GM21529 (cell line): ENCODE measurements around the gene TMEM221.
"Not testable (repeated sequence)": the region's sequence is repeated elsewhere in the genome, so short reads cannot be mapped to it uniquely, and the experiment has no call there.

Experiments used
- ATAC-seq: cut with Tn5 transposase; IDR thresholded peaks from one replicate; pipeline ENCODE4 v1.9.1; 2021; ENCODE audit not compliant: unreplicated experiment

Gene TMEM221

GRCh38 chr19:17475011-17475540 is 26.6 kb upstream of the TMEM221 start:
- ATAC-seq = not testable (repeated sequence)

GRCh38 chr19:17473041-17473440 is 24.6 kb upstream of the TMEM221 start:
- ATAC-seq = no peak

DNA sequence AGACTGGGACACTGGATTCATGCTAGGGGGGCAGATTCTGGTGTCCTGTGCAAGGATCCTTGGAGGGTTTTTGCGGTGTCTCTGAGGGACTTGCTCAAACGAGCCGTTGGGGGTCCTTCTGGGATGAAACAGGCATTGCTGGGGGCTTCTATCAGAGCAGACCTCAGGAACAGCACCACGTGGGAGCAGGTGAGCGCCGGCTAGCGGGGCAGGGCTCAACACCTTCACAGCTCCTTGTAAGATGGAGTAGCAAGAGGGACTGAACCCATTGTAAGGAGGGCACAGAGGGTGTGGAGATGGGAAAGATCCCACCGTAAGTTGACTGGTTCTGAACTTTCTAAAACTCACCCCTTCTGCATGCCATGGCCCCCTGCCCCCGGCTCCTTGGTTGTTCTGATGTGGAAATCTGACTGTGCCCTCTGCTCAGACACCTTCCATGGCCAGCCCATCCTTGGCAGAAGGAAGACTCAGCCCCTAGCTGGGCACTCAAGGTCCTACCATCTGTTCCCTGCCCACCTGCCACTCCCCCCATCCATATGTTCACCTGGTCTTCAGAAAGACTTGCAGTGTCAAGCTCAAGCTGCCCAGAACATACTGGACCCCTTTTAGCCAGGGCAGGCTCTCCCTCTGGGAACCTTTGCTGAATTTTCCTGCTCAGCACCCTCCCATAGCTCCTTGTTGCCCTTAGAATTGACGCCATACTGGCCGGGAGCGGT is 23.1 kb upstream of the TMEM221 start:
- no peak for ATAC-seq

GRCh38 chr19:17470068-17470841 is 21.8 kb upstream of the TMEM221 start, which contains the start of gene SLC27A1:
SLC27A1 (plus strand) TSS chr19:17470524; CDS start chr19:17470541, 17 bp downstream.
- ATAC-seq = peak; percentile 78

DNA sequence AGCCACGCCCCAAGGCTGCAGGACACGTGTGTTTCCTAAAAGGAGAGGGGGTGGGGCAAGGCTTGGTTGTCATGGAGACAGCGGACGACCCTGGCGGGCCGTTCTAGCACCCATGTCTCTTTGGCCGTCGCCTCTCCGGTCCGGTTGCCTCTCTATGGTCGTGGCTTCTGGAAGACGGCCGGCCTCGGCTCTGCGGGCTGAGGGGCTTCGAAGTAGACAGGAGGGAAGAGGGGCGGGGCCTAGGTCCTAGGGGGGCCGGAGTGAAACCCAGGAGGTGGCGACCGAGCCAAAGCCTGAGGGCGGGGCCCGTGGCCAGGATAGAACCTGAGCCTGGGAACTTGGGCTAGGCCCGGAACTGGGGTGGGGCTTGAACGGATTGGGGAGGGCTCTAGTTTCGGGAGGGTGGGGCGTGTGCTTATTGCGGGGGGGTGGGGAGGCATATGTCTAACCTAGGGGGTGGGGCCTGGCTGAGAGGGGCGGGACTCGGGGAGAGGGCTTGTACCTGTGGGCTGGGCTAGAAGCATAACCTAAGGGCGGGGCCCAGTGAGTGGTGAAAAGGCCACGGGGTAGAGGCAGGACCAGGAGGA is 21.1 kb upstream of the TMEM221 start:
- peak; percentile 56 for ATAC-seq

- ATAC-seq = no peak
These were observed 20.6 kb upstream of the TMEM221 start for GRCh38 chr19:17469092-17469480.

- no peak for ATAC-seq
These were observed 20.0 kb upstream of the TMEM221 start for GRCh38 chr19:17468302-17469091.

- ATAC-seq = no peak
These were observed 19.2 kb upstream of the TMEM221 start for GRCh38 chr19:17467471-17468301.

DNA sequence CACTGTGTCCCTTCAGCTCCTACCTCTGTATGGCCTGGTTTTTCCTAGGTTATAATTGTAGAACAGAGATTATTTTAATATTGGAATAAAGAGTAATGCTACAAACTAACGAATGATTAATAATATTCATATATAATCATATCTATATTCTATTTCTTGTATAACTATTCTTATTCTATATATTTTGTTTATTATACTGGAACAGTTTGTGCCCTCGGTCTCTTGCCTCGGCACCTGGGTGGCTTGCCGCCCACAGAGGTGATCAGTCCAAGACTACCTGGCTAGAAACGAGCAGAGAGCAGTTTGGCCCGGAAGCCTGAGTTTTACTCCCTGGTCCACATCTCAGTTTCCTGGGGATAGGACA is 18.0 kb upstream of the TMEM221 start:
- no peak for ATAC-seq

DNA sequence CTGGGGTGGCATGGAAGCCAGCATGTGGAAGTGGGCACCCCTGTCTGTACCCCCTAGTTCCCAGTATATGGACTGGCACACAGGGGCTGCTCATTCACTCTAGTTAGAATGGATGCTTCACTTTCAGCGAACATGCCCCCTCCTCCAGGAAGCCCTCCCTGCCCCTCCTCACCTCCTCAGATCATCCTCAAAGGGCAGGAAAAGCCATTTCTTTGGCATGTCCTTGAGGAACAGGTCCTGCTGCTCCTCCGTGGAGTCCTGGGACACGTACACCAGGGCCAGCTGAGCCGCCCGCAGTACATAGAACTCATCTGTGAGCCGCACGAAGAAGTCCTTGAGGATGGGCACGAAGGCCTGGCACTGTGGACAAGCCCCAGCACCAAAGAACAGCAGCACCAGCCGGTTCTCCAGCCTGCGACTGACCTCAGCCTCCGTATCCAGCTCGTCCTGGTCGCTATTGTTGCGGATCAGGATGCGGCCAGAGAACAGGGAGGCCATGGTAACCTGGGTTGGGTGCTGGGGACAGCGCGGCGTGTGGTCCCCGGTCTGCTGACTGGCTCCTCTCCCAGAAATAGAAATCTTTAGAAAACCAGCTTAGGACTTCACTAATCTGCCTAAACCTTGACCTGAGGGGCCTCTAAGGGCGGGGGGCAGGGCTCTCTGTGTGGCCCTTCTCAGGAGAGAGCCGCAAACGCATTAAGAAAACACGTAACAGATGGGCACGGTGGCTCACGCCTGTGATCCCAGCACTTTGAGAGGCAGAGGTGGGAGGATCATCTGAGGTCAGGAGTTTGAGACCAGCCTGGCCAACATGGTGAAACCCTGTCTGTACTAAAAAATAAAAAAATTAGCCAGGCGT is 12.1 kb upstream of the TMEM221 start, which contains the start of gene NXNL1:
Gene NXNL1, minus strand, starts transcription at position 555 of the 859 bp plus-strand sequence. Its CDS starts 57 bp downstream, at position 498.
- no peak for ATAC-seq

DNA sequence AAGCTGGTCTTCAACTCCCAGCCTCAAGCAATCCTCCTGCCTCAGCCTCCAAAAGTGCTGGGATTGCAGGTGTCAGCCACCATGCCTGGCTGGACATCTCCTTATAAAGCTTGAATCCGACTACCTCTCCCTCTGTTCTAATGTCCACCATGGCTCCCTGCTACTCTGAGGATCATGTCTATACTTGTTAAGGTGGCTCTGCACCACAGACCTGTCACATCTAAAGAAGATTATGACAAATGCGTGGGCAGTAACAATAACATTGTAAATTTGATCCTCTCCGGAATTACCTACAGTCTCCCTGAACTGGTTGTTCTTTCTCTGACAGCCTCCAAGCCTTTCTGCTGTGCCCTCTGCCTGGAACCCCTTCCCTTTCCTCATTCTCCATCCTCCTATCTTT is 10.5 kb upstream of the TMEM221 start:
- no peak for ATAC-seq

GRCh38 chr19:17457616-17458015 is 9.1 kb upstream of the TMEM221 start:
- no peak for ATAC-seq

DNA sequence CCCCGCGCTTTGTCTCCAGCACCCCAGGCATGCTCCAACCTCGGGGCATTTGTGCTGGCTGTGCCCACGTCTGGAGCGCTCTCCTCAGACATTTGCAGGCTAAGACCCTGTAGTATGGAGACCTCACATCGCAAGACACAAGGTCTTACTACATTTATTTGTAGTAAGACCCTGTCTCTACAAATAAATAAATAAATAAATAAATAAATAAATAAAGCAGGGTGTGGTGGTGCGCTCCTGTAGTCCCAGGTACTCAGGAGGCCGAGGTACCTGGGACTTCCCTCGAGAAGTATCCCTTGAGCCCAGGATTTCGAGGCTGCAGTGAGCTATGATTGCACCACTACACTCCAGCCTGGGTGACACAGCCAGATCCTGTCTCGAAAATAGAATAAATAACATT is 7.7 kb upstream of the TMEM221 start:
- no peak for ATAC-seq

DNA sequence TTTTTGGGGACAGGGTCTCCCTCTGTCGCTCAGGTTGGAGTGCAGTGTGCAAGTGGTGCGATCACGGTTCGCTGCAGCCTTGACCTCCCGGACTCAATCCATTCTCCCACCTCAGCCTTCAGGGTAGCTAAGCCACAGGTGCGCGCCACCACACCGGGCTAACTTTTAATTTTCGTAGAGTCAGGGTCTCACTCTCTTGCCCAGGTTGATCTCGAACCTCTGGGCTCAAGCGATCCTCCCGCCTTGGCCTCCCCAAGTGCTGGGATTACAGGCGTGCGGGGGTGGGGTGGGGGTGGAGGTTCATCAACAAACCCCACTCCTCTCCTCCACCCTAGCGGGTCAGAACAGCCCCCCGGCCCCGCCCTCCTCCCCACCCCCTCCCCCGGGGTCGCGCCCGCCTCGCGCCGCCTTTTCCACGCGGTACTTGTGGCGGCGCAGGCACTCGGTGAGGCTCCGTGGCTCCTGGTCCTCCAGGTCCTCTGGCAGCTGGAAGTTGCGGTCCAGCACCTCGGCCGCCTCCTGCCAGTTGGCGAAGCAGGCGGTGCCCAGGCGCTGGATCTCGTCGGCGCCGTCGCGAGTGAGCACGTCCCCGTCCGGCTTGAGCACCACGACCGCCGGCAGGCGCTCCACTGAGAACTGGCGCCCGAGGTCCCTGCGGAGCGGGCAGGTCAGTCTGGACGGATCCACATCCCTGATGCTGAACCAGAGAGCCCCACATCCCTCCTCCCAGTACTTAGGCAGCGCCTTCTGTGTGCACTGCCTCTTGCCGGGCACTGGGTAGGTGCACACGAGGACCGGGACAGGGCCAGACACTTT is 7.0 kb upstream of the TMEM221 start:
- no peak for ATAC-seq

GRCh38 chr19:17454576-17455071 is 6.2 kb upstream of the TMEM221 start:
- ATAC-seq = no peak

DNA sequence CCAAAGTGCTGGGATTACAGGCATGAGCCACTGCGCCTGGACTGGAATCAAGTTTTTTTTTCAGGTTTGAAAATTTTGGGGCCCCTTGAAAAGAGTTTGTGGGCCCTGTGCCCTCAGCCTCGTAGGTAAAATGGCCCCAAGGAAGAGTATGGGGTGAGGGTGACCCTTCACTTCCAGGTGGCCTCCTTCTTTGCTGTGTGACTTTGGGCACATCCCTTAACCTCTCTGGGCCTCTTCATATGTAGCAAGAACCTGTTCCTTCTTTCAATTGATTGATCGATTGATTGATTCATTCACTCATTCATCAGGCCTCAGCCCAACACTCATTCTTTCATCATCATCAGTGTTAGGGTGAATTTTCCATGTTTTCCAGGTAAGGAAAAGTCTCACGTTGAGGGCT is 3.4 kb upstream of the TMEM221 start:
- no peak for ATAC-seq

DNA sequence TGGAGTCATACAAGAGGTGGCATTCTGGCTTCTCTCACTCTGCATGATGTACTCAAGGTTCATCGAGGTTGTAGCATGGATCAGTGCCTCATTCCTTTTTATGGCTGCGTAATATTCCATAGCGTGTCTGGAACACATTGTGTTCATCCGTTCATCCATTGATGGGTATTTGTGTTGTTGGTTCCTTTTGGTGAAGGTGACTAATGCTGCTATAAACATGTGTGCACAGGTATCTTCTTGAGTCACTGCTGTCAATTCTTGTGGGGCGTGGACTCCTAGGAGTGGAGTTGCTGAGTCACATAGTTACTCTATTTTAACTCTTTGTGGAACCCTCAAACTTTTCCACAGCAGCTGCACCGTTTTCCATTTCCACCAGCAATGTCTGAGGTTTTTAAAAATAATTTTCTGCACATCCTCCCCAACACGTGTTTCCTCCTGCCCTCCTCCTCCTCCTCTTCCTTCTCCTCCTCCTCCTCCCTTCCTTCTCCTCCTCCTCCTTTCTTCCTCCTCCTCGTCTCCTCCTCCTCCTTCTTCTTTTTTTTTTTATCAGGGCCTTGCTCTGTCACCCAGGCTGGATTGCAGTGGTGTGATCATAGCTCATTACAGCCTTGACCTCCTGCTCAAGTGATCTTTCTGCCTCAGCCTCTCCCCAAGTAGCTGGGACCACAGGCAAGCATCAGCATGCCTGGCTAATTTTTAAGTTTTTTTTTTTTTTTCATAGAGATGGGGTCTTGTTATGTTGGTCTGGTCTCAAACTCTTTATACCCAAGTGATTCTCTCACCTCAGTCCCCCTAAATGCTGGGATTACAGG is 2.0 kb upstream of the TMEM221 start:
- no peak for ATAC-seq
